HFFc6 (cell line): ENCODE data around the gene FIBP. TPM values are rescaled to one million over a fixed set of nuclear protein-coding genes. Genes with fewer than 3 reads are reported as not detected.
A peak's percentile ranks its signal among the peaks of the same experiment; 100 is the strongest.

Source experiments
- DNase-seq: peaks from one replicate; pipeline ENCODE4 v3.0.0-alpha.2; 2018
- H3K27ac Mint-ChIP-seq: 2 replicates; pipeline ENCODE4 v1.8.0; 2020; ENCODE audit warnings: mild to moderate bottlenecking, mixed read lengths
- H3K27me3 Mint-ChIP-seq: 2 replicates; pipeline ENCODE4 v1.8.0; 2021; ENCODE audit warnings: mild to moderate bottlenecking, moderate library complexity, mixed read lengths; ENCODE audit not compliant: insufficient read depth
- H3K36me3 Mint-ChIP-seq: 2 replicates; pipeline ENCODE4 v1.8.0; 2021; ENCODE audit warnings: low read depth, mixed read lengths
- H3K4me1 Mint-ChIP-seq: 2 replicates; pipeline ENCODE4 v1.8.0; 2020; ENCODE audit warnings: low read depth, mixed read lengths
- H3K4me3 Mint-ChIP-seq: 2 replicates; pipeline ENCODE4 v1.8.0; 2020; ENCODE audit warnings: mild to moderate bottlenecking, moderate library complexity, mixed read lengths
- H3K9me3 Mint-ChIP-seq: 2 replicates; pipeline ENCODE4 v1.8.0; 2020; ENCODE audit warnings: mild to moderate bottlenecking, mixed read lengths
- CTCF ChIP-seq: fragments of 200-600 bp; sonication (generic); IDR thresholded peaks from 2 replicates; pipeline ENCODE4 v1.5.0; 2021; ENCODE audit warnings: antibody characterized with exemption, mild to moderate bottlenecking
- total RNA-seq, 6 experiments: library from RNA; stranded (reverse); fragmentation: NEBNext Ultra II Directional; extraction: Animal tissue kit (Norgen Biotek cat#: 25700); gene quantifications; 2 replicates in 1 of 6; 3 replicates in 5 of 6; pipeline ENCODE4 v1.2.3, GENCODE V29; 2021

FIBP gene
- total RNA-seq, 6 experiments from 2014 or later, result 117 to 145 (median 135) TPM

GRCh38 chr11:65863889-65864705 lies 24.2 kb downstream of the FIBP start:
- no peaks in the 10 kb centered on the region for H3K9me3 Mint-ChIP-seq
- no peak overlapping the region; the same call in 1 of the 2 replicates for H3K4me3 Mint-ChIP-seq
- no peak for DNase-seq
- H3K27me3 Mint-ChIP-seq, result peaks cover 19% of the 10 kb centered on the region
- peaks cover 35% of the 10 kb centered on the region for H3K36me3 Mint-ChIP-seq
- peaks cover 40% of the 10 kb centered on the region for H3K4me1 Mint-ChIP-seq
- peak overlapping the region; percentile 57; the same call in 1 of the 2 replicates for H3K27ac Mint-ChIP-seq
- TF ChIP-seq CTCF, result no peak

- Mint-ChIP-seq H3K4me1 (peaks cover 46% of the 10 kb centered on the region), H3K4me3 (peak overlapping the region; percentile 92), H3K27me3 (peaks cover 21% of the 10 kb centered on the region), H3K9me3 (no peaks in the 10 kb centered on the region), H3K27ac (peak overlapping the region; percentile 84), H3K36me3 (peaks cover 26% of the 10 kb centered on the region)
- no peak for TF ChIP-seq CTCF
- no peak for DNase-seq
These were observed 25.1 kb downstream of the FIBP start for GRCh38 chr11:65862941-65863888.

GRCh38 chr11:65862191-65862735 lies 26.0 kb downstream of the FIBP start:
- Mint-ChIP-seq H3K27ac (peak overlapping the region; percentile 84), H3K4me3 (peak overlapping the region; percentile 92), H3K27me3 (peaks cover 18% of the 10 kb centered on the region), H3K36me3 (peaks cover 20% of the 10 kb centered on the region), H3K4me1 (peaks cover 42% of the 10 kb centered on the region), H3K9me3 (no peaks in the 10 kb centered on the region)
- TF ChIP-seq CTCF, result no peak
- DNase-seq, result no peak

GRCh38 chr11:65861533-65862183 lies 26.6 kb downstream of the FIBP start:
- Mint-ChIP-seq H3K36me3 (peaks cover 18% of the 10 kb centered on the region), H3K27ac (peak overlapping the region; percentile 96), H3K4me1 (peaks cover 43% of the 10 kb centered on the region), H3K27me3 (peaks cover 13% of the 10 kb centered on the region), H3K9me3 (no peaks in the 10 kb centered on the region), H3K4me3 (peak overlapping the region; percentile 92)
- DNase-seq, result no peak
- TF ChIP-seq CTCF, result no peak

- DNase-seq, result no peak
- H3K4me3 Mint-ChIP-seq, result peak overlapping the region; percentile 92
These were observed 27.1 kb downstream of the FIBP start for GRCh38 chr11:65861165-65861505.

More at GRCh38 chr11:65861165-65861505, 27.1 kb downstream of the FIBP start:
- Mint-ChIP-seq H3K27me3 (peaks cover 19% of the 10 kb centered on the region), H3K9me3 (no peaks in the 10 kb centered on the region), H3K4me1 (peaks cover 48% of the 10 kb centered on the region), H3K27ac (peak overlapping the region; percentile 96), H3K36me3 (peaks cover 21% of the 10 kb centered on the region)
- TF ChIP-seq CTCF, result no peak
